ENCODE results near the gene HNRNPA3.

GRCh38 chr2:177232098-177232704 lies 19.6 kb downstream of the HNRNPA3 start:
- TF ChIP-seq ZNF382 (CRISPR knock-in tag; IDR thresholded peaks at IDR 0.05; ENCODE audit: borderline replicate concordance) (no peak), POLR2A (IDR thresholded peaks at IDR 0.05; ENCODE audit: insufficient read depth in 1 of 2, low read depth in 2 of 2, low read length in 2 of 2) (no peak), PBX3 (CRISPR knock-in tag; IDR thresholded peaks at IDR 0.05; ENCODE audit: borderline replicate concordance) (no peak), ZNF777 (CRISPR knock-in tag; IDR thresholded peaks at IDR 0.05) (no peak)

All from HepG2 (cell line).